ENCODE measurements around the gene CDKL4.

Gene CDKL4

DNA sequence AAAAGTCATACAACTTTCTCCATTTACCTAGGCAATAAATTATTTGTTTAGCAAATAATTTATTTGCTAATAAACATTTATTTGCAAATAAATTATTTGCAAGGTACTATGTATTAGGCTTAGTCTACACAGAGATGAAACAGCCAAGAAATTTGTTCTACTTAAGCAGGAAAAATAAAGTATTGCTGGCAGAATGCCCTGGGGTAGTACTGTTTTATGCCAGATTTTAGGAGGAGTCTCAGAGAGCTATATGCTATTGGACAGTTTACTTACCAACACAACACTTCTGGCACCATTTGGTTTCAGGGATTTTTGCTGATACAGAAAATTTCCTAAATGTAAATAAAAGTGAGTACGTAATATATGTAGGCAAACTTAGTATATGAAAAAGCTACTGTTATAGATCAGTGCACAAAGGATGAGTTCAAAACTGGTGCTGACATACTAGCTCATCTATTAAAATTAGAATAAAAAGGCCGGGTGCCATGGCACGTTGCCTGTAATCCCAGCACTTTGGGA lies 23.2 kb upstream of the CDKL4 start:
- TF ChIP-seq, protein P1, sequence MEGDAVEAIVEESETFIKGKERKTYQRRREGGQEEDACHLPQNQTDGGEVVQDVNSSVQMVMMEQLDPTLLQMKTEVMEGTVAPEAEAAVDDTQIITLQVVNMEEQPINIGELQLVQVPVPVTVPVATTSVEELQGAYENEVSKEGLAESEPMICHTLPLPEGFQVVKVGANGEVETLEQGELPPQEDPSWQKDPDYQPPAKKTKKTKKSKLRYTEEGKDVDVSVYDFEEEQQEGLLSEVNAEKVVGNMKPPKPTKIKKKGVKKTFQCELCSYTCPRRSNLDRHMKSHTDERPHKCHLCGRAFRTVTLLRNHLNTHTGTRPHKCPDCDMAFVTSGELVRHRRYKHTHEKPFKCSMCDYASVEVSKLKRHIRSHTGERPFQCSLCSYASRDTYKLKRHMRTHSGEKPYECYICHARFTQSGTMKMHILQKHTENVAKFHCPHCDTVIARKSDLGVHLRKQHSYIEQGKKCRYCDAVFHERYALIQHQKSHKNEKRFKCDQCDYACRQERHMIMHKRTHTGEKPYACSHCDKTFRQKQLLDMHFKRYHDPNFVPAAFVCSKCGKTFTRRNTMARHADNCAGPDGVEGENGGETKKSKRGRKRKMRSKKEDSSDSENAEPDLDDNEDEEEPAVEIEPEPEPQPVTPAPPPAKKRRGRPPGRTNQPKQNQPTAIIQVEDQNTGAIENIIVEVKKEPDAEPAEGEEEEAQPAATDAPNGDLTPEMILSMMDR (IDR thresholded peaks at IDR 0.05; ENCODE audit: insufficient read depth, missing control alignments), result no peak
- no peak for DNase-seq (ENCODE audit: insufficient read length, low spot score)
- FAIRE-seq, result no peak

- DNase-seq (ENCODE audit: insufficient read length, low spot score), result no peak
- FAIRE-seq, result no peak
- TF ChIP-seq, protein P1 (IDR thresholded peaks at IDR 0.05; ENCODE audit: insufficient read depth, missing control alignments), result no peak
Observed at GRCh38 chr2:39266139-39266805, 22.5 kb upstream of the CDKL4 start.

DNA sequence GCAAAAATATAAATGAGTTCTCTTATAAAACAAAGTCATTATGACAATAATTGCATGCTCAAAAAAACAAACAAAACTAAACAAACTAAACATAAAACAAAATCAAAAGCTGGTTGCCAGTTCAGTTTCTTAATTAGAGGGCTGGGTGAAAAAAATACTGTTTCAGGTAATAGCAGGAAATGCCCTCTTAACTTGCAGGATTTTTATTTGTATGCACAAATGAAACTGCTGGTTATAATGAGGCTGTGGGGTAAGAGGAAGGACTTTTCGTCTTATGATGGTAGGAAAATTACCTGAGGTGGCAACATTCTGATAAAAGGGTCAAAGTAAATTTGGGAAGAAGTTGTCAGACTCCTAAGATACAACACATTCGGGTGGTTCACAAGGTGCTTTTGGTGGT lies 21.5 kb upstream of the CDKL4 start:
- DNase-seq (ENCODE audit: insufficient read length, low spot score) (no peak), FAIRE-seq (no peak)
- TF ChIP-seq, protein P1 (IDR thresholded peaks at IDR 0.05; ENCODE audit: insufficient read depth, missing control alignments), result no peak

DNA sequence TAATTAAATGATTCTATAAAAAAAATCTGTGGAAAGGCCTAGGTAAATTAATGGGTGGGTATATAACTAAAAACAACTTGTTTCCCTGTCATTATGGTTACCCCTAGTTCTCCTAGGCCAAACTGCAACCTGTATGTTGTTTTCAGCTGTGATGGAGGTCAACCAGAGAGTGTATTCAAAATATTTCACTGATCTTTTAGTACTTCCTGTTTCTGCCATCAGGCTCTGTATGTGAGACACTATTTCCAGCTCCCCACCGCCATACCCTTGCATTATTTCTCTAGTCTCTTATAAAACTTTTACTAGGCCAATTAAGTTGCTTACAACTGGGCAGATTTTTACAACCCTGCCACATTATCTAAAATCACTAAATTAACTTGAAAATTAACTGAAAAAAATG lies 21.0 kb upstream of the CDKL4 start:
- DNase-seq (ENCODE audit: insufficient read length, low spot score) (no peak), FAIRE-seq (no peak)
- TF ChIP-seq, protein P1 (IDR thresholded peaks at IDR 0.05; ENCODE audit: insufficient read depth, missing control alignments), result no peak

- FAIRE-seq (no peak), DNase-seq (ENCODE audit: insufficient read length, low spot score) (no peak)
- TF ChIP-seq, protein P1 (IDR thresholded peaks at IDR 0.05; ENCODE audit: insufficient read depth, missing control alignments), result no peak
Observed at GRCh38 chr2:39260087-39260486, 16.3 kb upstream of the CDKL4 start.

DNA sequence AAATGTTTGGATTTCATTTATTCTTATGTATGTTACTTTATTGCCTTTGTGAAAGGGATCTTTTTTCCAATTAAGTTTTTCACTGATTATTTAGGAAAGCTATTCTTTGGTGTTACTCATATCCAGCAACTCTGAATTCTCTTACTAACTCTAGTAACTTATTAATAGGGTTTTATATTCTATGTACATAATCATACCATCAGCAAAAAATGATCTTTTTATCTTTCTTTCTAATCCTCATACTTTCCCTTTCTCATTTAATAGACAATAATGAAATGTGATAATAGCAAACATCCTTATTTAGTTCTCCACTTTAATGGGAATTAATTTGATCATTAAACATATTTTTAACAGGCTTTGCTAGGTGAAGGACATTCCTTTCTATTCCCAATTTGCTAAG lies 12.3 kb upstream of the CDKL4 start:
- DNase-seq (ENCODE audit: insufficient read length, low spot score), result no peak
- FAIRE-seq, result no peak

More for the DNA sequence above, 12.3 kb upstream of the CDKL4 start:
- TF ChIP-seq, protein P1 (IDR thresholded peaks at IDR 0.05; ENCODE audit: insufficient read depth, missing control alignments), result no peak

Data from D721Med (cell line).